ENCODE measurements around the gene SFT2D3. TPM values are rescaled to one million over a fixed set of nuclear protein-coding genes. Genes with fewer than 3 reads are reported as not detected.
A peak's percentile ranks its signal among the peaks of the same experiment; 100 is the strongest.

Gene SFT2D3
- total and polyA plus RNA-seq, 2 experiments from 2014 or later = 1.6 to 10.7 TPM

DNA sequence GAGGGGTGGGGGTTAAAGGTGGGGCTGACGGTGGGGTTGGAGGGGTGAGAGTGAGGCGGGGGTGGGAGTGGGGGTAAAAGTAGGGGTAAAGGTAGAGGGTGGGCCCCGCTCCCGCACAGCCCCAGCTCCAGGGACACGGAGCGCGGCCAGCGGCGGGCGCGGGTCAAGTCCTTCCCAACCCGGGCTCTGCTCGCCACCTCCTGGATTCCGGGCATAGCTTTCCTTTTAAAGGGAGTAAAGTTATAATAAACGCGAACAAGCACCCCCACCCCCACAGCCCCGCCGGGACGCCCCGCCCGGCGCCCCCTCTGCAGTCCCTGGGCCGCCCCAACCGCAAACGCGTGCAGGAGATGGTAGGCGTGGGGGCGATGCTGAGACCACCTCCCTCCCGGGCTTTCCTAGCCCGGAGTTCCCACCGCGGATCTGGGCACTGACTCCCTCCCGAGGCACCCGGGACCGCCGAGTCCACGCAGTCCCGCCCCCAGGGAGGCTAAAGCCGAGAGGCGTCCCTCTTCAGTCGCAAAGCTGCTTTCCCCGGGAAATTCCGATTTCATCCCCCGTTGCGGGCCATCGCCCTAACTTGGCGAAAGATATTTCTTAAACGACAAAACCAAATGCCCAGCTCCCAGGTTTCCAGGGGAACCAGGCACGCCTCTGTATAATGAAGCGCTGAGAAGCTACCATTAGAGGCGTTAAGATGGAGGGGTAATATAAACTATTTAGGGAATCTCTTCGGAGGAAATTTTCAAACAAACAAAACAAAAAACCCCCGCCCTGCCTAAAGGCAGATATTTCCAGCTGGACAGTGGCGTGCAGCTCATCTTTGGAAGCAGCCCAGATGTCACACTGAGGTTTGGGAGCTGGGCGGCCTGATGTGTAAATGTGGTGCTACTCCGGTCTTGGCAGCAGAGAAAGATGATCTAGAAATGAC, 25.7 kb upstream of the SFT2D3 start, which contains the start of gene LIMS2:
TSS of gene LIMS2 (minus strand) at position 200 of the 931 bp plus-strand sequence. CDS start 506 bp downstream, outside the sequence.
- Histone ChIP-seq H2AFZ (peak within 1 kb of the TSS; percentile 78), H3K4me3 (peak within 1 kb of the TSS; percentile 64), H3K36me3 (replicated peaks; ENCODE audit: insufficient read depth, low read depth) (no peaks in the 10 kb centered on the region), H3K9me3 (ENCODE audit: low read depth) (no peaks in the 10 kb centered on the region), H3K27me3 (peaks cover 38% of the 10 kb centered on the region), H3K27ac (no peak within 1 kb of the TSS), H3K79me2 (no peaks in the 10 kb centered on the region), H3K4me2 (peak within 1 kb of the TSS; percentile 100), H4K20me1 (ENCODE audit: insufficient read depth, poor library complexity, severe bottlenecking) (no peaks in the 10 kb centered on the region), H3K9me2 (replicated peaks; ENCODE audit: insufficient read depth) (no peaks in the 10 kb centered on the region), H3K4me1 (ENCODE audit: insufficient read depth) (no peaks in the 10 kb centered on the region)
- WGBS (ENCODE audit: low lambda C conversion rate, missing lambda C conversion rate) = 7% methylated on average over 35 of the region's 56 CpGs
- TF ChIP-seq EZH2phosphoT487 (IDR thresholded peaks at IDR 0.05; ENCODE audit: low read depth, severe bottlenecking, unreplicated experiment) = no peak
- no peak for TF ChIP-seq EZH2 (IDR thresholded peaks at IDR 0.05; ENCODE audit: borderline replicate concordance)
- TF ChIP-seq, protein P1, sequence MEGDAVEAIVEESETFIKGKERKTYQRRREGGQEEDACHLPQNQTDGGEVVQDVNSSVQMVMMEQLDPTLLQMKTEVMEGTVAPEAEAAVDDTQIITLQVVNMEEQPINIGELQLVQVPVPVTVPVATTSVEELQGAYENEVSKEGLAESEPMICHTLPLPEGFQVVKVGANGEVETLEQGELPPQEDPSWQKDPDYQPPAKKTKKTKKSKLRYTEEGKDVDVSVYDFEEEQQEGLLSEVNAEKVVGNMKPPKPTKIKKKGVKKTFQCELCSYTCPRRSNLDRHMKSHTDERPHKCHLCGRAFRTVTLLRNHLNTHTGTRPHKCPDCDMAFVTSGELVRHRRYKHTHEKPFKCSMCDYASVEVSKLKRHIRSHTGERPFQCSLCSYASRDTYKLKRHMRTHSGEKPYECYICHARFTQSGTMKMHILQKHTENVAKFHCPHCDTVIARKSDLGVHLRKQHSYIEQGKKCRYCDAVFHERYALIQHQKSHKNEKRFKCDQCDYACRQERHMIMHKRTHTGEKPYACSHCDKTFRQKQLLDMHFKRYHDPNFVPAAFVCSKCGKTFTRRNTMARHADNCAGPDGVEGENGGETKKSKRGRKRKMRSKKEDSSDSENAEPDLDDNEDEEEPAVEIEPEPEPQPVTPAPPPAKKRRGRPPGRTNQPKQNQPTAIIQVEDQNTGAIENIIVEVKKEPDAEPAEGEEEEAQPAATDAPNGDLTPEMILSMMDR (IDR thresholded peaks at IDR 0.05; ENCODE audit: poor library complexity) = peak; percentile 26
- peak; percentile 42 for DNase-seq (ENCODE audit: low spot score)

DNA sequence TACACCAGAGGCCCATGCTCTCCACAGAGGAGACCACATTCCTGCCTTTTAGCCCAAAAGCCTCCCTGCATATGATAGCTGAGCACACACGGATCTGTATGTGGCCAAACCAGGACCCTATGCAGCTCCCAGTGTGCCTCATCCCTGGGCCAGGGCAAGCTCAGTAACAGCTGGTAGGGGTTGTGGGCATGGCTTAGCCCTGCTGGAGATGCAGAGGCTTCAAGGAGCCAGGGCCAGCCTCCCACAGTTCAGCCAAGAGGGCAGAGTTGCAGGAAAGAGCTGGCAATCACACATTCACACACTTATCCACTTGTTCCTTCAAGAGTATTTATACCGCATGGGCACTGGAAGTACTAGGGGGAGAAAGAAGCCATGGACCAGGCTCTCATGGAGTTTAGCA, 24.4 kb upstream of the SFT2D3 start:
- H3K27ac ChIP-seq = no peak overlapping the region

DNA sequence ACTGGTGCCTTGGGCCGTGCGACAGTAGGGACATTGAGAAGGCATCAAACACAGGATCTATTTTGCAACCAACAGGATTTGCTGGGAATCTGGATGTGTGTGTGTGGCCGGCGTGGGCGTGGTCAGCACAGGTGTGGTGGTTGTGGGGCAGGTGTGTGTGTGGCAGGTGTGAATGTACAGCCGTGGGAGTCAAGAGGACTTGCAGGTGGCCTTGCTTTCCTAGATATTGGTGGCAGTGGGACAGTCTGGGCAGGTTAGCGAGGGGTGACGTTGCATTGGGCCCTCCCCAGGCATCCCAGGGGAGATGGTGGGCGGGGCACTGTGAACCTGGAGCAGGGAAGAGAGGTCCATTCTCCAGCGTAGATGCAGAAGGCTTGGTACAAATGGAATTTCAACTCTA, 22.8 kb upstream of the SFT2D3 start:
- no peaks in the 10 kb centered on the region for H4K20me1 ChIP-seq (ENCODE audit: insufficient read depth, poor library complexity, severe bottlenecking)
- H2AFZ ChIP-seq = no peak overlapping the region
- WGBS (ENCODE audit: low lambda C conversion rate, missing lambda C conversion rate) = 82% methylated on average over 10 of the region's 10 CpGs
- DNase-seq (ENCODE audit: low spot score) = no peak
- H3K4me2 ChIP-seq = no peak overlapping the region
- peaks cover 24% of the 10 kb centered on the region for H3K4me1 ChIP-seq (ENCODE audit: insufficient read depth)
- H3K27me3 ChIP-seq = peaks cover 38% of the 10 kb centered on the region
- no peak overlapping the region for H3K27ac ChIP-seq
- no peaks in the 10 kb centered on the region for H3K79me2 ChIP-seq
- H3K9me2 ChIP-seq (replicated peaks; ENCODE audit: insufficient read depth) = no peaks in the 10 kb centered on the region
- no peak overlapping the region for H3K4me3 ChIP-seq
- TF ChIP-seq, protein P1 (IDR thresholded peaks at IDR 0.05; ENCODE audit: poor library complexity) = no peak
- TF ChIP-seq EZH2 (IDR thresholded peaks at IDR 0.05; ENCODE audit: borderline replicate concordance) = no peak
- TF ChIP-seq EZH2phosphoT487 (IDR thresholded peaks at IDR 0.05; ENCODE audit: low read depth, severe bottlenecking, unreplicated experiment) = no peak
- H3K36me3 ChIP-seq (replicated peaks; ENCODE audit: insufficient read depth, low read depth) = no peaks in the 10 kb centered on the region
- H3K9me3 ChIP-seq (ENCODE audit: low read depth) = no peaks in the 10 kb centered on the region

More for the DNA sequence above, 24.4 kb upstream of the SFT2D3 start:
- no peaks in the 10 kb centered on the region for H3K36me3 ChIP-seq (replicated peaks; ENCODE audit: insufficient read depth, low read depth)
- H4K20me1 ChIP-seq (ENCODE audit: insufficient read depth, poor library complexity, severe bottlenecking) = no peaks in the 10 kb centered on the region
- H3K4me3 ChIP-seq = no peak overlapping the region
- H2AFZ ChIP-seq = no peak overlapping the region
- no peak for TF ChIP-seq EZH2 (IDR thresholded peaks at IDR 0.05; ENCODE audit: borderline replicate concordance)
- TF ChIP-seq, protein P1 (IDR thresholded peaks at IDR 0.05; ENCODE audit: poor library complexity) = no peak
- TF ChIP-seq EZH2phosphoT487 (IDR thresholded peaks at IDR 0.05; ENCODE audit: low read depth, severe bottlenecking, unreplicated experiment) = no peak
- no peak for DNase-seq (ENCODE audit: low spot score)
- H3K27me3 ChIP-seq = peaks cover 38% of the 10 kb centered on the region
- WGBS (ENCODE audit: low lambda C conversion rate, missing lambda C conversion rate) = 85% methylated on average over 2 of the region's 2 CpGs
- H3K79me2 ChIP-seq = no peaks in the 10 kb centered on the region
- no peaks in the 10 kb centered on the region for H3K9me2 ChIP-seq (replicated peaks; ENCODE audit: insufficient read depth)
- peaks cover 10% of the 10 kb centered on the region for H3K4me1 ChIP-seq (ENCODE audit: insufficient read depth)
- no peak overlapping the region for H3K4me2 ChIP-seq
- H3K9me3 ChIP-seq (ENCODE audit: low read depth) = no peaks in the 10 kb centered on the region
